T47D (cell line): Measurements from ENCODE around the gene MBL2.

ENCODE experiments used
- DNase-seq, 2 experiments: peaks; one replicate each; pipeline versions ENCODE4 v3.0.0 to v3.0.0-alpha.2; 2011 to 2012; ENCODE audit warnings: low read depth in 1 of 2, low spot score in 1 of 2
- JUND ChIP-seq: IDR thresholded peaks from 2 replicates; pipeline ENCODE4 v1.6.1; 2012; ENCODE audit warnings: low read depth
- in situ Hi-C: cut with HindIII; loops from 2 replicates; pipeline ENCODE4 v1.10.0; 2016; ENCODE audit warnings: low sequenced_read_pairs, low pct_unique_long_range_greater_than_20kb

Gene MBL2

DNA sequence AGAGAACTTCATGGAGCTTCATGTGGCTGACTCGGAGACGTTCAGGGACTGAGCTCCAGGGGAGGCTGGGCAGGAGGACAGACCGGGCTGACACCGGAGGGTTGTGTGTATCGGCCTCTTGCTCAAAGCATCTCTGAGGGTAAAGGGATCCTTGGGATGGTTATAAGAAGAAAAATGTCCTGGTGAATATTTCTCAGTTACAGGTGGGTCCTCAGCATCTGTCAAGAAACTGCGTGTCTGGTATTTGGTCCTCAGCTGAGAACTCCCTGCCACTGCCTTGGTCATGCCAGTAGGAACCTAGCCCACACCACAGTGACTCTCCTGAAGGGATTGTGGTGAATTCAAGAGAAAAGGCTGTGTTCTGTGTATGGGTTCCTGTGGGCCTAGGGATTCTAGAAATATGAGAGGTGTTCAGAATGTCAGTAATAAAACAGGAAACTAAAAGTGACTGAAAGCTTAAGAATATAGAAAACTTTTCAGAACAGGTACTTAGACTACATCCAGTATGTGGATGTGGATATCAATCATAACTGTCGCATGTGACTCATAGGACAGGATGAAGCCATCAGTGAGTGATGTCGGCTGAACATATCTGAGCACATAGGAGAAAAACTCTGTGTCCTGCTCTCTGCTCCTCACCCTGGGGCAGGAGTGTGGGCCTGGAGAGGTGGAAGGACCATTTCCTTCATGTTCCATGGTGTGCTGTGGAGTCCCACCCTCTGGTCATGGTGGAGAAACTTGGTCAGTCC is 28.4 kb downstream of the MBL2 start:
- TF ChIP-seq JUND = no peak

GRCh38 chr10:52742731-52743130 is 29.9 kb downstream of the MBL2 start:
- TF ChIP-seq JUND = no peak
- no peak for DNase-seq
- in situ Hi-C loops = no loop called here

More for the DNA sequence above, 28.4 kb downstream of the MBL2 start:
- no peak for DNase-seq
- in situ Hi-C loops = no loop called here

DNA sequence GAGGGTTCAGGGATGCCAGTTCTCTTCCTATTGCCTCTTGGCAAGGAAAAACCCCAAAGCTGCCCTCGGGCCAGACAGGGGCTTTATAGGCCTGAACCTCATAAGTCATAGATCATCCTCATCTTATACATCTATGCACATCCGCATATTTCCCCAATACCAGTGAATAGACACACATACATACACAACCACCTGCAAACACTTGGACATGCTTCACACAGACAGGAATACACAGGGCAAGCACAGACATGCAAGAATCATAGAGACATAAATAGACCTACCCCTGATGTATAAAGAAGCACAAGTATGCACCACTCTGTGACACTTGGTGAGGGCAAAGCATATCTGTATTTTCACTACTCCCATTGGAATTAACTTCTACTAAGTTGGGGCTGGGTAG is 30.7 kb downstream of the MBL2 start:
- in situ Hi-C loops = no loop called here
- DNase-seq = no peak

GRCh38 chr10:52740913-52741675 is 31.5 kb downstream of the MBL2 start:
- in situ Hi-C loops = no loop called here
- DNase-seq = peak; percentile 20 to 68
- no peak for TF ChIP-seq JUND

More for the DNA sequence above, 30.7 kb downstream of the MBL2 start:
- no peak for TF ChIP-seq JUND

DNA sequence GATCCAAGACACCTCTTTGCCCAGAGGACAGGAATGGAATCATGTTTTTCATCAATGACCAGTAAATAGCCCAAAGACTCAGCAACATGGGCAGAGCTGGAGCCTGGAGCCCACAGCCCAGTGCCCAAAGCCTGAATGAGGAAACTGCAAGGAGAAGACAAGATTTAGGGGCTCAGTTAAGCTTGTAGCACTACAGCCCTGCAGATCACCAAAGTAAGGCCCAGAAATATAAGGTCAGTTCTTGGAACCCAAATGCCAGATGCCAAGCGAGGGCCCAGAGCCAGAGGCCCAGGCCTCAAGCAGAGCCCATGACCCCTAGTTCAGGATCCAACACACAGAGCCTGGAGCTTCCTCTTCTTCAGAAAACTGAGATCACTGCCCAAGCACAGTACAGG is 32.4 kb downstream of the MBL2 start:
- no peak for TF ChIP-seq JUND
- no peak for DNase-seq
- in situ Hi-C loops = no loop called here

GRCh38 chr10:52739380-52740154 is 33.0 kb downstream of the MBL2 start:
- no peak for DNase-seq
- no peak for TF ChIP-seq JUND
- in situ Hi-C loops = no loop called here

- DNase-seq = no peak
- in situ Hi-C loops = no loop called here
- TF ChIP-seq JUND = no peak
Observed at GRCh38 chr10:52738951-52739350, 33.6 kb downstream of the MBL2 start.

- peak; percentile 46 to 62 for DNase-seq
- in situ Hi-C loops = no loop called here
- no peak for TF ChIP-seq JUND
Observed at GRCh38 chr10:52729271-52730104, 43.1 kb downstream of the MBL2 start.

DNA sequence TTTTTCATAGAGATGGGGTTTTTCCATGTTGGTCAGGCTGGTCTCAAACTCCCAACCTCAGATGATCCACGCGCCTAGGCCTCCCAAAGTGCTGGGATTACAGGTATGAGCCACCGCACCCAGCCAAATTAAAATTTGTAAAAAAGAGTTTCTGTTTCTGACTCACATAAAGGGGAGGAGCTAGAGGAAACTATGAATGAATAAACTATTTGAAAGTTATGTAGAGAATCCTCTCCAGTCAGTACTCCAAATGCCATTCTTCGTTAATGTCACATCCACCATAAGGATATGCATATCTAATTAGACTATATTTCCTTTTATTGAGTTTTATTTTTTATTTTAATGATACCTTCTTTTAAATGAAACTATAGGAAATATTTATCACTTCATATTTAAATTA is 52.6 kb downstream of the MBL2 start:
- no peak for TF ChIP-seq JUND
- no peak for DNase-seq
- in situ Hi-C loops = no loop called here
